HepG2 (cell line): ENCODE results near the gene WDR27.

Experiments used
- BCLAF1 ChIP-seq: fragments of 450-650 bp; IDR thresholded peaks from 2 replicates; pipeline ENCODE4 v1.6.1; 2017; ENCODE audit warnings: mild to moderate bottlenecking
- CEBPB ChIP-seq: IDR thresholded peaks from 2 replicates; pipeline ENCODE4 v1.6.1; 2011; ENCODE audit warnings: low read depth, low read length, improper control_type of control experiment, borderline replicate concordance
- CTCF ChIP-seq: sonication (generic); formaldehyde crosslinking; IDR thresholded peaks from 2 replicates; pipeline ENCODE4 v1.5.0; 2020; ENCODE audit warnings: mild to moderate bottlenecking, missing genetic modification reagents, moderate library complexity
- ELF4 ChIP-seq: sonication (generic); formaldehyde crosslinking; IDR thresholded peaks from 2 replicates; pipeline ENCODE4 v1.5.0; 2020; ENCODE audit warnings: missing genetic modification reagents, mild to moderate bottlenecking, moderate library complexity, borderline replicate concordance
- HMGXB4 ChIP-seq, 2 experiments: sonication (generic) in 1 of 2; formaldehyde crosslinking in 1 of 2; IDR thresholded peaks; 2 replicates each; pipeline versions ENCODE4 v1.4.0 to v1.6.1; 2018 to 2020; ENCODE audit warnings: missing genetic modification reagents in 2 of 2, borderline replicate concordance in 1 of 2, low read depth in 1 of 2, mild to moderate bottlenecking in 1 of 2, missing biosample characterization in 1 of 2
- HNF4A ChIP-seq: sonication (generic); formaldehyde crosslinking; IDR thresholded peaks from 2 replicates; pipeline ENCODE4 v1.4.0; 2020; ENCODE audit warnings: missing genetic modification reagents
- RELA ChIP-seq: sonication (generic); formaldehyde crosslinking; IDR thresholded peaks from 2 replicates; pipeline ENCODE4 v1.4.0; 2020; ENCODE audit warnings: missing genetic modification reagents
- RXRA ChIP-seq: sonication (generic); formaldehyde crosslinking; IDR thresholded peaks from 2 replicates; pipeline ENCODE4 v1.5.1; 2020; ENCODE audit warnings: missing genetic modification reagents
- TAF1 ChIP-seq: sonication (generic); formaldehyde crosslinking; IDR thresholded peaks from 2 replicates; pipeline ENCODE4 v1.4.0; 2020; ENCODE audit warnings: missing genetic modification reagents

GRCh38 chr6:169701311-169701953 is 397 bp downstream of the WDR27 start:
- TF ChIP-seq RXRA (CRISPR knock-in tag) (no peak), HNF4A (CRISPR knock-in tag) (no peak), TAF1 (CRISPR knock-in tag) (no peak), ELF4 (no peak), HMGXB4 (CRISPR knock-in tag; IDR thresholded peaks at IDR 0.05; ENCODE audit: borderline replicate concordance in 1 of 2, low read depth in 1 of 2) (no peak), CTCF (CRISPR knock-in tag) (no peak), CEBPB (no peak), BCLAF1 (no peak), RELA (CRISPR knock-in tag) (no peak)
